Measurements from ENCODE around the gene GALNT15. TPM values are rescaled to one million over a fixed set of nuclear protein-coding genes. Genes with fewer than 3 reads are reported as not detected.

Gene GALNT15
- total and polyA plus RNA-seq, 2 donors (not counting 3 experiments of a cell fraction or from before 2014, with no cell fraction given): 0.87 to 5.4 TPM

- intact Hi-C loops (cut with micrococcal nuclease): loop anchor here (1.0 kb wide), 2 partner anchors 12 to 247 kb away; no protein-coding TSS in a partner anchor
- dilution Hi-C loops (cut with MboI; ENCODE audit: extremely low pct_ligation_motif_present, low sequenced_read_pairs): no loop called here
- BruUV-seq (replicated peaks): TSS peak; percentile 78
- no peaks in the 10 kb centered on the region for H4K20me1 ChIP-seq (replicated peaks; ENCODE audit: control insufficient read depth, extremely low read depth, insufficient read depth, low read length)
- no peaks in the 10 kb centered on the region for H3K9me1 ChIP-seq (replicated peaks; ENCODE audit: control insufficient read depth, extremely low read depth, insufficient read depth, low read length)
- ChIA-PET POLR2A (interaction anchor here (0.5 to 0.6 kb wide), 2 partner anchors 215 to 659 kb away, joined by 4 to 12 read pairs; no protein-coding TSS in a partner anchor), CTCF (interaction anchor here (1.1 to 5.9 kb wide), 6 partner anchors 15 to 634 kb away, joined by 3 to 70 read pairs (median 6); no protein-coding TSS in a partner anchor)
- TF ChIP-seq EZH2 (IDR thresholded peaks at IDR 0.05; ENCODE audit: borderline replicate concordance, low read depth, low read length, severe bottlenecking) (no peak), JUN (IDR thresholded peaks at IDR 0.05; ENCODE audit: borderline replicate concordance, insufficient read depth, insufficient read length, low read depth) (no peak), POLR2A (IDR thresholded peaks at IDR 0.05; ENCODE audit: low read depth, low read length) (peak; percentile 9)
- H3K27ac ChIP-seq (ENCODE audit: insufficient read depth, low read depth, low read length): peak overlapping the region; percentile 80
- peaks cover 51% of the 10 kb centered on the region for H3K79me2 ChIP-seq (ENCODE audit: control insufficient read depth, insufficient read depth, low read length)
- H3K9me3 ChIP-seq (replicated peaks; ENCODE audit: control insufficient read depth, insufficient read depth, low read length): no peaks in the 10 kb centered on the region
- peak overlapping the region; percentile 92 for H3K4me2 ChIP-seq (ENCODE audit: insufficient read depth, low read length)
- DNase-seq (ENCODE audit: low read depth, low spot score) (no peak), FAIRE-seq (no peak)
- H3K4me1 ChIP-seq (ENCODE audit: control insufficient read depth, extremely low read depth, insufficient read depth, low read length): peaks cover 23% of the 10 kb centered on the region
- peak overlapping the region; percentile 95 for H2AFZ ChIP-seq (ENCODE audit: low read depth, low read length)
- H3K27me3 ChIP-seq (ENCODE audit: control insufficient read depth in 2 of 2, insufficient read depth in 2 of 2, low read length in 2 of 2): no peaks in the 10 kb centered on the region
- H3K9ac ChIP-seq (replicated peaks; ENCODE audit: extremely low read depth, insufficient read depth, low read length): peak overlapping the region; percentile 90
- peak overlapping the region; percentile 66 to 93 (median 72) for H3K4me3 ChIP-seq (replicated peaks in 1 of 3; ENCODE audit: insufficient read depth in 1 of 3, low read depth in 1 of 3, low read length in 3 of 3)
- peaks cover 0 to under 1% of the 10 kb centered on the region in 2 experiments for H3K36me3 ChIP-seq (ENCODE audit: control insufficient read depth in 2 of 2, extremely low read depth in 1 of 2, insufficient read depth in 2 of 2, low read length in 2 of 2)
Measured at GRCh38 chr3:16265455-16265786, 90.9 kb downstream of the GALNT15 start.

- intact Hi-C loops (cut with micrococcal nuclease): no loop called here
Measured at GRCh38 chr3:16266714-16267113, 92.2 kb downstream of the GALNT15 start.

More at GRCh38 chr3:16266714-16267113, 92.2 kb downstream of the GALNT15 start:
- Histone ChIP-seq H3K79me2 (ENCODE audit: control insufficient read depth, insufficient read depth, low read length) (peaks cover 47% of the 10 kb centered on the region), H3K27me3 (ENCODE audit: control insufficient read depth in 2 of 2, insufficient read depth in 2 of 2, low read length in 2 of 2) (no peaks in the 10 kb centered on the region), H3K9ac (replicated peaks; ENCODE audit: extremely low read depth, insufficient read depth, low read length) (no peak overlapping the region), H3K4me2 (ENCODE audit: insufficient read depth, low read length) (no peak overlapping the region), H3K36me3 (ENCODE audit: control insufficient read depth in 2 of 2, extremely low read depth in 1 of 2, insufficient read depth in 2 of 2, low read length in 2 of 2) (peaks cover 0 to 5% of the 10 kb centered on the region in 2 experiments), H3K9me1 (replicated peaks; ENCODE audit: control insufficient read depth, extremely low read depth, insufficient read depth, low read length) (no peaks in the 10 kb centered on the region), H4K20me1 (replicated peaks; ENCODE audit: control insufficient read depth, extremely low read depth, insufficient read depth, low read length) (no peaks in the 10 kb centered on the region), H2AFZ (ENCODE audit: low read depth, low read length) (no peak overlapping the region), H3K4me3 (replicated peaks in 1 of 3; ENCODE audit: insufficient read depth in 1 of 3, low read depth in 1 of 3, low read length in 3 of 3) (no peak overlapping the region), H3K9me3 (replicated peaks; ENCODE audit: control insufficient read depth, insufficient read depth, low read length) (no peaks in the 10 kb centered on the region), H3K4me1 (ENCODE audit: control insufficient read depth, extremely low read depth, insufficient read depth, low read length) (peaks cover 23% of the 10 kb centered on the region), H3K27ac (ENCODE audit: insufficient read depth, low read depth, low read length) (no peak overlapping the region)
- POLR2A ChIA-PET: no interaction called here
- TF ChIP-seq GATA2 (IDR thresholded peaks at IDR 0.05; ENCODE audit: insufficient read depth, insufficient read length, low read depth, low read length) (no peak), POLR2A (IDR thresholded peaks at IDR 0.05; ENCODE audit: low read depth, low read length) (no peak), MAX (IDR thresholded peaks at IDR 0.05; ENCODE audit: insufficient read depth, insufficient read length) (no peak), POLR2AphosphoS5 (IDR thresholded peaks at IDR 0.05; ENCODE audit: insufficient read depth, low read depth, low read length) (no peak), CTCF (IDR thresholded peaks at IDR 0.05; ENCODE audit: extremely low read depth in 1 of 2, insufficient read depth in 1 of 2, low read depth in 1 of 2, low read length in 2 of 2) (no peak), JUN (IDR thresholded peaks at IDR 0.05; ENCODE audit: borderline replicate concordance, insufficient read depth, insufficient read length, low read depth) (no peak), FOS (IDR thresholded peaks at IDR 0.05; ENCODE audit: borderline replicate concordance, insufficient read depth, low read length) (no peak), MYC (IDR thresholded peaks at IDR 0.05; ENCODE audit: low read depth, low read length) (no peak), EZH2 (IDR thresholded peaks at IDR 0.05; ENCODE audit: borderline replicate concordance, low read depth, low read length, severe bottlenecking) (no peak)
- BruUV-seq (replicated peaks): no TSS peak
- dilution Hi-C loops (cut with MboI; ENCODE audit: extremely low pct_ligation_motif_present, low sequenced_read_pairs): no loop called here
- FAIRE-seq (no peak), DNase-seq (ENCODE audit: low read depth, low spot score) (no peak)
- CTCF ChIA-PET: interaction anchor here (1.7 to 5.9 kb wide), 4 partner anchors 23 to 287 kb away, joined by 5 to 70 read pairs (median 38); no protein-coding TSS in a partner anchor
